Neutrophil (primary cell): ENCODE measurements around the gene COL25A1.

ENCODE experiments used
- H3K27ac ChIP-seq: fragments of 200-600 bp; sonication (generic); 2 replicates; pipeline ENCODE4 v1.5.1; 2016; ENCODE audit warnings: mild to moderate bottlenecking, moderate library complexity
- H3K27me3 ChIP-seq: fragments of 200-600 bp; sonication (generic); 2 replicates; pipeline ENCODE4 v1.6.0; 2016; ENCODE audit warnings: mild to moderate bottlenecking
- H3K36me3 ChIP-seq: fragments of 200-600 bp; sonication (generic); 2 replicates; pipeline ENCODE4 v1.5.1; 2017
- H3K4me1 ChIP-seq, 2 experiments: fragments of 200-600 bp in 1 of 2; sonication (generic) in 1 of 2; 1 replicate in 1 of 2; 2 replicates in 1 of 2; pipeline versions ENCODE4 v1.5.1 to v1.6.1; 2013 to 2016; ENCODE audit warnings: low read depth in 1 of 2, low read length in 1 of 2, mild to moderate bottlenecking in 1 of 2, moderate library complexity in 1 of 2; ENCODE audit not compliant: control insufficient read depth in 1 of 2, insufficient read depth in 1 of 2
- H3K4me3 ChIP-seq, 2 experiments: fragments of 200-600 bp in 1 of 2; sonication (generic) in 1 of 2; 1 replicate in 1 of 2; 2 replicates in 1 of 2; pipeline ENCODE4 v1.5.1; 2013 to 2016; ENCODE audit warnings: low read depth in 1 of 2, low read length in 1 of 2, mild to moderate bottlenecking in 1 of 2, moderate library complexity in 1 of 2
- H3K9me3 ChIP-seq: fragments of 200-600 bp; sonication (generic); 2 replicates; pipeline ENCODE4 v1.5.1; 2016
- CTCF ChIP-seq: fragments of 200-600 bp; sonication (generic); IDR thresholded peaks from 2 replicates; pipeline ENCODE4 v1.5.1; 2016; ENCODE audit warnings: antibody characterized with exemption

The COL25A1 gene

GRCh38 chr4:109065006-109065405, 237.5 kb downstream of the COL25A1 start:
- no peak for TF ChIP-seq CTCF
- Histone ChIP-seq H3K4me3 (no peak overlapping the region), H3K9me3 (no peaks in the 10 kb centered on the region), H3K4me1 (no peaks in the 10 kb centered on the region), H3K36me3 (no peaks in the 10 kb centered on the region), H3K27ac (no peak overlapping the region), H3K27me3 (no peaks in the 10 kb centered on the region)

- H3K27ac ChIP-seq: no peak overlapping the region
- H3K36me3 ChIP-seq: no peaks in the 10 kb centered on the region
- no peak for TF ChIP-seq CTCF
- no peaks in the 10 kb centered on the region for H3K27me3 ChIP-seq
- H3K4me3 ChIP-seq: no peak overlapping the region
- no peaks in the 10 kb centered on the region for H3K4me1 ChIP-seq
- no peaks in the 10 kb centered on the region for H3K9me3 ChIP-seq
These were observed 249.2 kb downstream of the COL25A1 start for GRCh38 chr4:109053257-109053656.

DNA sequence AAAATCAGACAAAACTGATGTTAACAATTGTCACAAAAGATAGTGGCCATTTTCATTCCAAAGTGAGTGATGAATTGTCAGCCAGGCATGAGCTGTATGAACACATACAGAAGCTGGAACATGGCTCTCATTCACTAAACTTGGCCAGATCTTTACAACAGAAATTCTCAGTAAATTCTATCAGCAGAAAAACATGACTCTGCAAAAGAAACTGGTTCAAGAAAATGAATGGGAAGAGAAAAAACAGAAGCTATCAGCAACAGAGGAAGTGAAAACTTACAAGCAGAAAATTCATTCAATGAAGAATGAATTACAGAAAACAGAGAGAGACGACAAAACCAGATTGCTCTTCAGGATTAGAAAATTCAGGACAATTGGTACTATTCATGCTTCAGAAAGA, 249.6 kb downstream of the COL25A1 start:
- H3K4me3 ChIP-seq: no peak overlapping the region
- no peak overlapping the region for H3K27ac ChIP-seq
- no peaks in the 10 kb centered on the region for H3K9me3 ChIP-seq
- H3K4me1 ChIP-seq: no peaks in the 10 kb centered on the region
- no peaks in the 10 kb centered on the region for H3K36me3 ChIP-seq
- H3K27me3 ChIP-seq: no peaks in the 10 kb centered on the region
- TF ChIP-seq CTCF: no peak

DNA sequence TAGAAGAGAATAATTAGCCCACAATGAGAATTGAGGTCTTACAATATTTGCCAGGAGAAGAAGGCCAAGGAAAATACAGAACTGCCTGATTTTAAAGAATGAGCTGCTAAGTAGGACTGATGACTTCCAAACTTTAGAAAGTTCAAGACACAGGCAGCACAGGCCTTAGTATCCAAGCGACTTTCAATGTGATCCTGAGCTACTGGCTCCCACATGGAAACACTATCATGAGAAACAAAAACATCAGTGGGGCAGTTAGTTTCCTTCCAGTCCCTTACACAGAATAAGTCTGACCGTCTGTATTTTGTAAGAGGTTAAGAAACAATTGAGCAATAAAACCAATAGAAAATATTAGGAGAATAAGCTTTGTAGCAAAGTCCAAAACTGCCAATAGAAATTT, 251.4 kb downstream of the COL25A1 start:
- Histone ChIP-seq H3K4me1 (no peaks in the 10 kb centered on the region), H3K9me3 (no peaks in the 10 kb centered on the region), H3K27ac (no peak overlapping the region), H3K36me3 (no peaks in the 10 kb centered on the region), H3K27me3 (no peaks in the 10 kb centered on the region), H3K4me3 (no peak overlapping the region)
- TF ChIP-seq CTCF: no peak

DNA sequence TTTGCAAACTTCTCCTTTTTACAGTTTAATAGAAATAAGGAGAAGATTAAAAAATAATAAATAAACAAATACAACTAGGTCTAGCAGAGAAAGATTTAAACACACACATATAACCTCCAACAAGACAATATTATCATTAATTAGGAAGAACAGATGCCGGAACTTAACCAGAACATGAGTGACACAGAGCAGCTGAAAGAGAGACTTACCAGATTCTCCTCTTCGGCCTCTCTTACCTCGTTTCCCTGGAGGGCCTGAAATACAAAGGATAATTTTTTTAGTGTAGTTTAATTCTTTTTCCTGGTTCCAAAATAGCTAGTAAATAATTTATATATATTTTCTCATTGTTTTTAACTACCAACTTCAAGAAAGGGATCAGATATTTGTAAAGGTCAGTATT, 252.5 kb downstream of the COL25A1 start:
- Histone ChIP-seq H3K4me3 (no peak overlapping the region), H3K27ac (no peak overlapping the region), H3K36me3 (no peaks in the 10 kb centered on the region), H3K9me3 (no peaks in the 10 kb centered on the region), H3K4me1 (no peaks in the 10 kb centered on the region), H3K27me3 (no peaks in the 10 kb centered on the region)
- TF ChIP-seq CTCF: no peak
